Measurements from ENCODE around the gene WDR46.

DNA sequence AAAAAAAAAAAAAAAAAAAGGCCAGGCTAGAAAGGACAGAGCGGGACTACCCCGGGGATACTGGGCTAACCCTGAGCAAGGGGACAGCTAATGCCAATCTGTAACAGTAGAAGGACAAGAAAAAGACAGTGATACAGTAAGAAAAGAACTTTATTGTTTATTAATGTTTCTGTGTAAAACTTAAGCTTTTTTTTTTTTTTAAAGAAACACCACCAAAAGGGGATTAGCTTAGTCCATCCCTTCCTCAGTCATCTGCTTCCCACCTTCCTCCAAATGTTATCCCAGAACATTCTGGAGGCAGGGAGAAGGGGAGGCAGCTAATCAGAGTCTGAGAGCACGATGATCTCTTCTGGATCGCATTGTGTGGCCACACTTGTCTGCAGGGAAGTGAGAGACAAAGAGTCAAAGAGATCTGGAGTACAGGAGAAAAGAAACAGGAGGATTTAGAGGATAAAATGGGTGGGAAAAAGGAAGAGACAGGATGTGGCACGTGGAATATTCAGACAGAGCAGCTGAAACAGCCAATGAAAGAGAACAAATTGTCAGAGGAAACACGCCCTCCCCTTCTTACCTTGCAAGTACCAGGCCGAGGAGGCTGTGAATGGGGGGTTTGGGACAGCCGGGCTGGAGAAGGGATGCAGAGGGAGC is 29.5 kb upstream of the WDR46 start:
- TF ChIP-seq, protein P1, sequence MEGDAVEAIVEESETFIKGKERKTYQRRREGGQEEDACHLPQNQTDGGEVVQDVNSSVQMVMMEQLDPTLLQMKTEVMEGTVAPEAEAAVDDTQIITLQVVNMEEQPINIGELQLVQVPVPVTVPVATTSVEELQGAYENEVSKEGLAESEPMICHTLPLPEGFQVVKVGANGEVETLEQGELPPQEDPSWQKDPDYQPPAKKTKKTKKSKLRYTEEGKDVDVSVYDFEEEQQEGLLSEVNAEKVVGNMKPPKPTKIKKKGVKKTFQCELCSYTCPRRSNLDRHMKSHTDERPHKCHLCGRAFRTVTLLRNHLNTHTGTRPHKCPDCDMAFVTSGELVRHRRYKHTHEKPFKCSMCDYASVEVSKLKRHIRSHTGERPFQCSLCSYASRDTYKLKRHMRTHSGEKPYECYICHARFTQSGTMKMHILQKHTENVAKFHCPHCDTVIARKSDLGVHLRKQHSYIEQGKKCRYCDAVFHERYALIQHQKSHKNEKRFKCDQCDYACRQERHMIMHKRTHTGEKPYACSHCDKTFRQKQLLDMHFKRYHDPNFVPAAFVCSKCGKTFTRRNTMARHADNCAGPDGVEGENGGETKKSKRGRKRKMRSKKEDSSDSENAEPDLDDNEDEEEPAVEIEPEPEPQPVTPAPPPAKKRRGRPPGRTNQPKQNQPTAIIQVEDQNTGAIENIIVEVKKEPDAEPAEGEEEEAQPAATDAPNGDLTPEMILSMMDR (IDR thresholded peaks at IDR 0.05) = no peak
- TF ChIP-seq POLR2A (IDR thresholded peaks at IDR 0.05) (no peak), POLR2AphosphoS5 (IDR thresholded peaks at IDR 0.05) (no peak)

Data from sigmoid colon (tissue), 4 donors.